H7 (cell line): Measurements from ENCODE around the gene DEGS1. TPM values are rescaled to one million over a fixed set of nuclear protein-coding genes. Genes with fewer than 3 reads are reported as not detected.

Experiments used
- total RNA-seq: library from RNA; depleted of rRNA; stranded (reverse); fragments of >200 nt; shearing (Covaris generic); gene quantifications from 2 replicates; pipeline ENCODE4 v1.2.3, GENCODE V29; 2014; rRNA removed

The DEGS1 gene
- total RNA-seq, 1 experiment from 2014 or later: 68.4 TPM

Other genes with a start within 250 kb of the DEGS1 start
- gene FBXO28, start 69.1 kb upstream of the DEGS1 start, total RNA-seq: 41.3 and 52.9 TPM in 2 replicates
- 49.3 and 60.3 TPM in 2 replicates for gene NVL, start 146.9 kb downstream of the DEGS1 start, total RNA-seq
- 96.1 and 112 TPM in 2 replicates for gene CNIH4, start 173.6 kb downstream of the DEGS1 start, total RNA-seq